ENCODE data around the gene SPOCK2.
"Not testable (repeated sequence)": the region's sequence is repeated elsewhere in the genome, so short reads cannot be mapped to it uniquely, and the experiment has no call there.

The SPOCK2 gene

DNA sequence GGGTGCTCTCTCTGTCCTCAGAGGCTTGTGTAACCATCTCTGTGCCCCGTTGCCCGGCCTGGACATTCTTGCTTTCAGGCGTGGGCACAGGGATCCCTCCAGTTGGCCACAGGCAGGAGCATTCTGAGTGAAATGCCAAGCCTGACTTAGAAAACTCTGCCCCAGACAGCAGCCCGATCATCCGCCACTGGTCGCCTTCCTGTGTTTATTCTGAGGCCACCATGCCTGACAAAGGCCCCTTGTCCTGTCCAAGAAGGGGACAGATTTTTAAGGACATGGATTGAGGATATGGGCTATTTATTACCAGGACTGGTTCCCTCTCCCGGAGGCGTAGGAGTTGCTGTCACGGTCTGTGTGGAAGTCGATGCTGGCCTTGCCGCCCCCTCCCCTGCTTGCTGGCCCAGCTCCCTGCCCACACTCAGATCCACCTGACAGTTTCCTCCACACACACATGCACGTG is 54.3 kb downstream of the SPOCK2 start:
- no peak for DNase-seq (ENCODE audit: low read depth in 3 of 3, low spot score in 1 of 3)

DNA sequence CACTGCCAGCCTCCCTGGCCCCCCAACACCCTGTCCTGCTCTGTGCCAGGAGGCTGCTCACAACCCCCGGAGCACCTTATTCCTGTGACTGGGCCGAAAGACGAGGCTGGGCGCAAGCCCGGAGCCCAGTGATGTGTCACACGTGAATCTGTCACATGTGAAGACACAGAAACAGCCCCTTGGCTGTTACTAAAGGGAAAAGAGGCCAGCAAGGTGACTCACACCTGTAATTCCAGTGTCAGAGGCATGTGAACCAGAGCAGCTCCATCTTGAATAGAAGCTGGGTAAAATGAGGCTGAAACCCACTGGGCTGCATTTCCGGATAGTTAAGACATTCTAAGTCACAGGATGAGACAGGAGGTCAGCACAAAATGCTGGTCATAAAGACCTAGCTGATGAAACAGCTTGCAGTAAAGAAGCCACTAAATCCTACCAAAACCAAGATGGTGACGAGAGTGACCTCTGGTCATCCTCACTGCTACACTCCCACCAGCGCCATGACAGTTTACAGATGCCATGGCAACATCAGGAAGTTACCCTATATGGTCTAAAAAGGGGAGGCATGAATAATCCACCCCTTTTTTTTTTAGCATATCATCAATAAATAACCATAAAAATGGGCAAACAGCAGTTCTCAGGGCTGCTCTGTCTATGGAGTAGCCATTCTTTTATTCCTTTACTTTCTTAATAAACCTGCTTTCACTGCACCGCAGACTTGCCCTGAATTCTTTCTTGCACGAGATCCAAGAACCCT is 55.8 kb downstream of the SPOCK2 start:
- DNase-seq (ENCODE audit: low read depth in 3 of 3, low spot score in 1 of 3): not testable (repeated sequence)

DNA sequence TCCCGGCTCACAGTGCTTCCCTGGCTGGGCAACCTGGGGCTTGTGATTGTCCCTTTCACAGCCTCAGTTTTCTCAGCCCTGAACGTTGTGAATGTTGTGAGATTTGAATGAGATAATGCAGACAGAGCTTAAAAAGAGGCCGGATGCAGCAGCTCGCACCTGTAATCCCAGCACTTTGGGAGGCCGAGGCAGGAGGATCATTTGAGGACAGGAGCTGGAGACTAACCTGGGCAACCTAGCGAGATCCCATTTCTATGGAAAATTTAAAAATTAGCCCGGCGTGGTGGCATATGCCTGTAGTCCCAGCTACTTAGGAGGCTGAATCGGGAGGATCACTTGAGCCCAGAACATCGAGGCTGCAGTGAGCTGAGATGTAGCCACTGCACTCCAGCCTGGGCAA is 56.6 kb downstream of the SPOCK2 start:
- no peak for DNase-seq (ENCODE audit: low read depth in 3 of 3, low spot score in 1 of 3)

DNA sequence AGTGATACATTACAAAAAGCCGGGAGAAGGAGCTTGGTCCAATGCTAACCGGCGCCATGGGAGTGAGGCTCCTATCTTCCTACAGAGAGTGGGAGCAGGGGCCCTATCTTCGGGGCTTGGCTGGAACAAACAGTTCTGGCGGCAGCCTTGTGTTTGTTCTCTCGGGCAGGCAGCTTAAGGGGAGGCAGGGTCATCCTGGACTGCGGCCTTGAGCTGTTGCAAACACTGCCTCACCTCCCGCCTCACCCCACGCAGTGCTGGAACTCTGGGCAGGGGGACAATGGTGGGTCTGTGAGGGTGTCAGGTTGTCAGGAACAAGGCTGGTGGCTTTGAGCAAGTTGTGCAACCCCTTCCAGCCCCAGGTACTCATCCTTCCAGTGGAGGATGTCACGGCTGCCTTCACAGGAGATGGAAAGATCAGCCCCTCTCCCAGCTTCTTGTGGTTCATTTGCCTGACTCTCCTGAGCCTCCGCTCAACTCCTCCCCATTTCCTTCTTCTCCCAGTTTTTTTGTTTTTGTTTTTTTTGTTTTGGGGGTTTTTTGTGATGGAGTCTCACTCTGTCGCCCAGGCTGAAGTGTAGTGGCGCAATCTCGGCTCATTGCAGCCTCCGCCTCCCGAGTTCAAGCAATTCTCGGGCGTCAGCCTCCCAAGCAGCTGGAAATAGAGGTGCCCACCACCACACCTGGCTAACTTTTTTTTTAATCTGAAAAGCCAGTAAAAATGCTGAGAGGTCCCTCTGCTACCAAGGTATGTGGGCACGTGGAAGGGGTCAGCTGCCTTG is 57.4 kb downstream of the SPOCK2 start:
- DNase-seq (ENCODE audit: low read depth in 3 of 3, low spot score in 1 of 3): no peak

DNA sequence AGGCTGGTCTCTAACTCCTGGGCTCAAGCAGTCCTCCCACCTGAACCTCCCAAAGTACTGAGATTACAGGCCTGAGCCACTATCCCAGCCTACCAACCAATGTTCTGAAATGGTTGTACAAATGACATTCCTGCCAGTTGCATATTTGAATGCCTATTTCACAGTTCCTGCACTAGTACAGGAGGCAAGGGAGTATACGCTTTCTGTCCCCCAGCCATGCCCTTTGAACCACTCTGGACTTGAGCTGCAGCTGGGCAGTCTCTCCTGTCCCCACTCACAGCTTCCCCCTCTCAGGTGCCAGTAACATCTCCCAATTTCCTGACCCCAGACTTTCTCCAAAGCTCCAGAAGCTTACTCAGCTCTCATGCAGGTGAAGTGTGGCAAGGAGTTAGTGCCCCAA is 58.9 kb downstream of the SPOCK2 start:
- no peak for DNase-seq (ENCODE audit: low read depth in 3 of 3, low spot score in 1 of 3)

DNA sequence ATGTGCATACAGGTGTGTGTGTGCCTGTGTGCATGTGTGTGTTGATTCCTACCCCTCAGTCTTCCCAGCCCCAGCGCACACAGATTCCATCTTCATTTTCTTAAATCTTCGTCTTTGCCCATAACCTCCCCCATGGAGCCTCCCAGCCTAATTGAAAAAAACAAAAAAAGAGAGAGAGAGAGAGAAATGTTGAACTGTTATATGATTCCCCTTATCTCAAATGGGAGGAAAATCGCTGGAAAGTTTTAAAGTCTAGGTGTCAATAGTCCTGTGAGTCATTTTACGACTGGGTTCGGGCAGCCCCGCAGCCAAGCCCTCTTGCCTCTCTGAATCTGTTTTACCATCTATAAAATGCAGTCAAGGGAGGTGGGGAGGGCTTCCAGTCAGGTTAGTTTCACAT is 60.9 kb downstream of the SPOCK2 start:
- DNase-seq (ENCODE audit: low read depth in 3 of 3, low spot score in 1 of 3): no peak

DNA sequence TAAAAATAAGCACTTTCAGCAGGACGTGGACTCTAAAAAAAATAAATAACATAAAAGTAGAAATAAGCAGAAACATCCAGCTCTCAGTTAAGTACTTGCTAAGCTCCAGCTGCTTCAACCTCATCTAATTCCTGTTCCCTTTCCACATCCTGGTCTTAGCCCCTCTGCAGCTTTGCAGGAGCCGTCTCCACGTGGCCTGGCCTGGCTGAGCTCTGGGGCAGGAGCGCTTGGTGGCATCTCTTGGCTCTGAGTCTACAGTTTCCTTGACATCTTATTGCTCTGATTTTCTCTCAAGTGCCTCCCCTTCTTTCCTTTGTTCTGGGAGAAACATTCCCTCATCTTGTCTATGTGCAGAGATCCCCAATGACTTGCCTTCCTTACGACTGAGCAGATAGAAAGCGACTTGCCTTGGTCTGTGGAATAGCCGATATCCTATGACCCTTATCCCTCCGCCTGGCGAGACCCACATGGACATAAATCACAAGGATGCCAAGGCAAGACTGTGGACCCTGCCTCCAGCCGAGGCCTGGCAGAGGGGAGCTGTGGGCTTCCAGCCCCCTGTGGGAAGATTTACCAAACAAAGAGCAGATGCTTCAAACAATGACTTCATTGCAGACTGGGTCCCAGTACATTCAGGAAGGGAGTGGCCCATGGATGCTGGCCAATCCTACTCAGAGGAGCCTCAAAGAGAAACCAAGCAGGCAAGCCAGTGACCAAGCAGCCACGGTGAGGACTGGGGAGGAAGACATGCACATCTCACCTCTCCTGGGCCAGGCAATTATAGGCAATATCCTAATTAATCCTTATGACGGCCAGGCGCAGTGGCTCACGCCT is 61.9 kb downstream of the SPOCK2 start:
- DNase-seq (ENCODE audit: low read depth in 3 of 3, low spot score in 1 of 3): no peak

DNA sequence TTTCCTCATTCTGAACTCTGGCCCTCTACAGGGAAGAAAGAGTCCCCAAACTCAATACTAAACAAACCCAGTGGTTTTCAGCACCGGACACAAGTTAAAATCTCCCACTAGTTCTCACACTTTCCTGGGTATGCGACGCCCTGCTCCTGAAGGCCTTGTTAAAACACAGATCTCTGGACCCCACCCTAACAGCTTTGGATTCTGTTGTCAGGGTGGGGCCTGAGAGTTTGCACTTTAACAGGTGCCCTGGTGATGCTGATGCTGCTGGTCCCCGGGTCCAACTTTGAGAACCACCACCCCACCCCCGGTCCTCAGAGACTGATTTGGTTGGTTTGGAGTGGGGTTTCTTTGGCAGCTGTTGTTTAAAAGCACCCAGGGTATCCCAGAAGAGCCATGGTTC is 62.5 kb downstream of the SPOCK2 start:
- no peak for DNase-seq (ENCODE audit: low read depth in 3 of 3, low spot score in 1 of 3)

DNA sequence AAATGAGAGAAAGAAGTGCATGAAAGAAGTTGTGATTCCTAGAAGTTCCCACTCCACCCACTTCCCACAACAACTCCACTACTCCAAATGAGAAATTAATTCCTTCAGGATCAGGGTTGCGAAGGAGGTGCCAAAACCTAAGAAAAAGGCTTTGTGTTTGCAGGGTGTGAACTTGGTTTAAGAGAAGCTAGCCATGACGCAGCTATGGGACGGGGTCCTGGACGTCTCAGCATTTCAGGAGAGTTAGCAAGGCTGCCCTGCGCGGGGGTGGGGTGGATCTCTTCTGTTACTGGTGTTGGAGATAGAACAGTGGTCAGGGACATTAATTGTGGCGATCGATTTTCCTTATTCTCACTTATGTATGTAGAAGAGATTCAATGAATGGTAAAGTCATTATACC is 63.0 kb downstream of the SPOCK2 start:
- DNase-seq (ENCODE audit: low read depth in 3 of 3, low spot score in 1 of 3): no peak

DNA sequence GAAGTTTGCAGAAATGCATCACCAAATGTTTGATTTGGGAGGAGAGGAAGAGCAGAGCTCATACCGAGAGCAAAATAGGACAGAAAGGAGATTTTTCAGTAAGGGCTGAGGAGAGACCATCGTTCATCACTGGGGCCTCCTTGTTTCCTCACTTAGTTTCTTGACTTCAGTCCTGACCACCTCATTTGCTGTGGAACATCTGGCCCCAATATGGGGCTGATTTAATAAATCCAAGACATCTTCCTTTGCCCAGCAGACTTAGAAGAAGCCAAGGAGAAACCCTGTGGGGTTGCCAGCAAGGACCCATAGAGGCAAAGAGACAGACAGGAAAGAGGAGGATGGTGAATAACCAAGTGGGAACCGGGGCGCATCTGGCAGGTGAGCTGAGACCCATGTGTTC is 63.8 kb downstream of the SPOCK2 start:
- DNase-seq (ENCODE audit: low read depth in 3 of 3, low spot score in 1 of 3): no peak

DNA sequence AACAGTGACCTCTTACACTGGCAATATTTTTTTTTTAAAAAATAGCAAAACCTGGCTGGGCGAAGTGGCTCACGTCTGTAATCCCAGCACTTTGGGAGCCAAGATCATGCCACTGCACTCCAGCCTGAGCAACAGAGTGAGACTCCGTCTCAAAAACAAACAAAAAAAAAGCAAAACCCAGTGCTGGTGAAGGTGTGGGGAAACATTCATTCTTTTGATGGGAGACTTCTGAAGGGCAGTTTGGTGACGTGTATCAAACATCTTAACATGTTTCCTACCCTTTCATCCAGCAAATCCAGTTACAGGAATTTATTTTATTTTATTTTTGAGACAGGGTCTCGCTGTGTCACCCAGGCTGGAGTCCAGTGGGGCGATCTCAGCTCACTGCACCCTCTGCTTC is 66.1 kb downstream of the SPOCK2 start:
- DNase-seq (ENCODE audit: low read depth in 3 of 3, low spot score in 1 of 3): no peak

DNA sequence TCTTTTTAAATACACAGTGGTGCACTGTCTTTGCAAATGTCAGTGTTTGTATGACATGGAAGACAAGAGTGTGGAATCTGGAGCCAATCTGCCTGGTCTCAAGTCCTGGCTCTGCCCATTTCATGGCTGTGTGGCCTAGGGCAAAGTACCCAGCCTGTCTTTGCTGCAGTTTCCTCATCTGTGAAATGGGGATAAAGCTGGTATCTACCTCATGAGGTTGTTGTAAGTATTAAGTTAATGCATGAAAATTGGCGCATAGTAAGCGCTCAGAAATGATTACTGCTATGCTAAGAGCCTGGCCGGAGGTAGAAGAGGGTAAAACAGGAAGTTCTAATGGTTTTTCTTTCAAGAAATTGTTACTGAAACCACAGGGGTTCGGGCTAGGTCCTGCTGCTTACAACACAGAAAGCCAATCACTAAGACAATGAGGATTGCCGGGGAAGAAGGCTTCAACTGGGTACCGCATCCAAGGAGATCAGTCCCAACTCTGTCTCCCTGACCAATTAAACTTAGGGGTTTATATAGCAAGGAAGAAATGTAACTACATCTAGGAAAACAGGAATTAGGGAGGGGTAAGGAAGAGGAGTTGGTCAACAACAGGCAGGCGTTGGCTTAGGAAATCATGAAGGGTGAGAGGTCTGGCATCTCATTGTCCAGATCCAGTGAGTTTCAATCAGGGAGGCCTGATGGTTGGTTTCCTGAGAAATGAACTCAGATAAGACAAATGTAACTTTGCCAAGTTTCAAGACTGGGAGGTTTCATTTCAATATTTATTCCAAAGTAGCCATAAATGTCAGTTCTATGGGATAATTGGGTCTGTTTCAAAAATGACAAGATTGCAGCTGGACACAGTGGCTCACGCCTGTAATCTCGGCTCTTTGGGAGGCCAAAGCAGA is 67.2 kb downstream of the SPOCK2 start:
- DNase-seq (ENCODE audit: low read depth in 3 of 3, low spot score in 1 of 3): no peak

DNA sequence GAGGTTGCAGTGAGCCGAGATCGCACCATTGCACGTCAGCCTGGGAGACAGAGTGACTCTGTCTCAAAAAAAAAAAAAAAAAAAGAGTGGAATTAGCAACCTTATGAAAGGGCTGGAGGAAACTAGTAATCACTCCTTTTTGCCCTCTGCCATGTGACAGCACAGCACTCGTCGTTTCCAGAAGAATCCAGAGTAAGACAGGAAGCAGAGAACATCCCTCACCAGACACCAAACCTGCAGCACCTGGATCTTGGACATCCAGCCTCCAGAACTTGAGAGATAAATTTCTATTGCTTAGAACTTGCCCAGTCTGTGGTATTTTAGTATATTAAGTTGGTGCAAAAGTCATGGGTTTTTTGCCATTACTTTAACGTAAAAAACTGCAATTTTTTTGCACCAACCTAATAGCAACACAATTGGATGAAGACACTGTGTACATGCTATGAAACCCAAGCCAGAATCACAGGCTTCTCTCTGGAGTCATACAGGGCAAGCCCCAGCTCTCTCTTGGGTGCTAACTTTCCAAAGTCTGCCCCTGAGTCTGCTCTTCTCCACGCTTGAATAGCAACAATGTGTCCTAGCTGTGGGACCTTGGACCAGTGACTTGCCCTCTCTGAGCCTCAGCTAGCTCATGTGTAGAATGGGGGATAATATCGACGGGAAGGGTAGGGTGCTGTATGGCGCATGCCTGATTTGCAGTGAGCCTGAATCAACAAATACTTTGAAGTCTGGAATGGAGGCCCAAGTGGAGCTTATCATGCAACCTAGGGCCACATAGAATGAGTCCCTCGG is 69.1 kb downstream of the SPOCK2 start:
- no peak for DNase-seq (ENCODE audit: low read depth in 3 of 3, low spot score in 1 of 3)

DNA sequence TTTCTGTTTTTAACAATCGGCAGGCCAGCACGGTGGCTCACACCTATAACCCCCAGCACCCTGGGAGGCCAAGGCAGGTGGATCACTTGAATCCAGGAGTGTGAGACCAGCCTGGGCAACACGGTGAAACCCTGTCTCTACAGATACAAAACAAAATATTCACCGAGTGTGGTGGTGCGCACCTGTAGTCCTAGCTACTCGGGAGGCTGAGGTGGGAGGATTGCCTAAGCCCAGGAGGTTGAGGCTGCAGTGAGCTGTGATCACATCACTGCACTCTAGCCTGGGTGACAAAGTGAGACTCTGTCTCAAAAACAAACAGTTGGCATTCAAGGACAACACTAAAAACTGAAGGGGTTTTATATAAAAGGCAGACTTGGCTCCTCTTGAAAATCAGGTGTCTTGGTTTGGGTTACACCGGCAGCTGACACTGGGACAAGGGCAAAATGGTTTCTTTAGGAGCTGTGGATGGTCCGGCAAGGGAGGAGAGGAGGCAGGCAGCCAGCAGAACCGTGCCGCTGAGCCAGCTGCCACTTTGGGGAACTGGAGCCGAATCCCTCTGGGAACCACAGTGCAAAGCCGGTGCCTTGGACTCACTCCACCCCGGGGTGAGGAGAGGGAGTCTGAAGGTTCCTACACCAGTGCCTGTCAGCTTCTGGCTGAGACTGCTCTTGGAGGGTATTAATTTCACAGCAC is 71.6 kb downstream of the SPOCK2 start:
- DNase-seq (ENCODE audit: low read depth in 3 of 3, low spot score in 1 of 3): no peak

DNA sequence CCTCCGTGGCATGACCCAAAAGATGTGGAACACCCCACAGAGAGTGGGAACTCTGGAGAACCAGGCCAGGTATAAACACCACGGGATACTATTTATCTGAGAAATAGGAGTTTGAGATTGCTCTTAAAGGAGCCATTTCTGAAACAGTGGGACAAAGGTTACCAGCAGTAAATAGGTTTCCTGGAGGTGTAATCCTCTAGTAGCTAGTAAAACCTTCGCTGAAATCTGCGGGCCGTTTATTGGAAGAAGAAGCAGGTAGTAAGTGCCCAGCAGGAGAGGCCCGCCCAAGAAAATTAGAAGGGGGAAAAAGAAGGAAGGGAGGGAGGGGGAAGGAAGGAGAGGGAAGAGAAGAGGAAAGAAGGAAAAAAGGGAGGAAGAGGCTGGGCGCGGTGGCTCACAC is 72.5 kb downstream of the SPOCK2 start:
- no peak for DNase-seq (ENCODE audit: low read depth in 3 of 3, low spot score in 1 of 3)

DNA sequence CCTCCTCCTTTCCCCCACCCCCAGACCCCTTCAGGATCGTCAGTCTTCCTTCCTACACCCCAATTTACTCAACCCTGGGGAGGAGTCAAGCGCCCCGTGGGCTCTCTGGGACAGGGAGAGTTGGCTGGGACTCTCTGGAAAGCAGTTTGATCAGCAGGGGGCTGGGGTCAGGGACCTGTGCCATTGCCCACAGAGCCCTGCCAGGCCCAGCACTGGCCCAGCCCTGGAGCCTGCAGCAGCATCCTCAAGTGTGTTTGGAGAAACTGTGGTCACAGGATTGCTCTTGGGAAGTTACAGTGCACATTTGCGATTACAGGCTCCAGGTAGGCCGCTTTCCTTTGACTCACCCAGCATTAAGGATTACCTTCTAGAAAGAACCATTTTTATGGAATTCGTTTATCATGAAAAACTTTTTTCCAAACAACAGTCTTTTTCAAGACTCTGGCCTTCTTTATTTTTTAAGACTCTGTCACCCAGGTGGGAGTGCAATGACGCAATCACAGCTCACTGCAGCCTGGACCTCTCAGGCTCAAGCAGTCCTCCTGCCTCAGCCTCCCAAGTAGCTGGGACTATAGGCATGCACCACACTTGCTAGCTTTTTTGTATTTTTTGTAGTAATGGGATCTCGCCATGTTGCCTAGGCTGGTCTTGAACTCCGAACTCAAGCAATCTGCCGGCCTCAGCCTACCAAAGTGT is 73.4 kb downstream of the SPOCK2 start:
- DNase-seq (ENCODE audit: low read depth in 3 of 3, low spot score in 1 of 3): no peak

DNA sequence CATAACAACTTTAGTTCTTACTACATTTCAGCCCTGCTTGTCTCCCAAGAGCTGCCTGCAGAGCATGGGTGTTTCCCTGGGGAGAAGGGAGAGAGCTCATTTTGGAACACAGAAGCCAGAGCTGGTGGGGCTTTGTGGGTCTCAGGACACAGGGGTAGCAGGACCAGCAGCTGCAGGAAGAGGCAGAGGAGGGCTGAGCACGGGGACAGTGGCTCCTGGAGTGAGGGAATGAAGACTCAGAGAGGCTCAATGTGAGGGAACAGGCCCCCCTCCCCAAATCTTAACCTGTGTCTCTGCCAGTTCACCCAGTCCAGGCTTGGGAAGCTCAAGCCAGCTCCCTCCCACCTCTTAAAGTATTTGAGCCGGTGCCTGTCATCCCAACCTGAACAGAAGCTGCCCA is 74.2 kb downstream of the SPOCK2 start:
- DNase-seq (ENCODE audit: low read depth in 3 of 3, low spot score in 1 of 3): no peak

DNA sequence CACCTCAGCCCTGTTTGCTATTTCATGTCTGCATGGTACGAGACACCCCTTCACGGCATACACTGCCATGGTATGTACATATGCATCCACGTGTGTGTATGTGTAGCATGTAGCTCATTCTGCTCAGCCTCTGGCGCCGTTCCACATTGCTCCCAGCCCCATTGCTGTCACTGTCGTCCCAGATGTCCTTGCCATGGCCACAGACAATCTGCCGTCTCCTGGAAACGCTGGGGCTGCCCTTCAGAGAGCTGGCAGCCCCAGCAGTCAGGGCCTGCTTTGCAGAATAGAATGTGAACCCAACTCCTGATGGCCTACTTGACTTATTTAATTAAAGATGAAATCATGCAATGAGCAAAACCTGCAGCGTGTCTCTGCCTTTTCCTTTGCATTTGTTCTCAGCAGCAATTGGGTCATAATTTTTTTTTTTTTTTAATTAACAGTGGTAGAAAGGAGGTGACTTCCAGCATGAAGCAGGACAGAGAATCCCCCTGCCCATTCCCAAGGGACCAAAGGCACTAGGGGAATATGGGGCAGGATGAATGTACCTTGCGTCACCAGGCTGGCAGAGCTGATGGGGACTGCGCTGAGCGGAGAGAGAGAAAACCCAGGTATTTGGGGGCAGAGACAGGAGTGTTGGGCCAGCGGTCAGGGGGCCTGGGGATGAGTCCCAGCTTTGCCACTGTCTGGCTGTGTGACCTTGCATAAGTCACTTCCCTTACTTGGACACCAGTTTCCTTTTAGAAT is 75.0 kb downstream of the SPOCK2 start:
- DNase-seq (ENCODE audit: low read depth in 3 of 3, low spot score in 1 of 3): no peak
